RPMI7951 (cell line): ENCODE results near the gene FAM43A. TPM values are rescaled to one million over a fixed set of nuclear protein-coding genes. Genes with fewer than 3 reads are reported as not detected.

Experiments
- DNase-seq: peaks from one replicate; pipeline ENCODE4 v3.0.0-alpha.2; 2012; ENCODE audit warnings: low read depth
- total RNA-seq: library from RNA; depleted of rRNA; stranded (reverse); fragments of >200 nt; shearing (Covaris generic); gene quantifications from 2 replicates; pipeline ENCODE4 v1.2.3, GENCODE V29; 2014; rRNA removed

FAM43A gene
- total RNA-seq, result 1.8 and 3.5 TPM in 2 replicates

- peak; percentile 96 for DNase-seq
Observed at GRCh38 chr3:194685718-194686413, at the start of gene FAM43A. FAM43A (plus strand) TSS chr3:194685883; CDS start chr3:194686827, 944 bp downstream.

- no peak for DNase-seq
Observed at GRCh38 chr3:194637066-194637465, 48.6 kb upstream of the FAM43A start.

GRCh38 chr3:194637541-194638400 lies 47.9 kb upstream of the FAM43A start:
- DNase-seq, result no peak

DNA sequence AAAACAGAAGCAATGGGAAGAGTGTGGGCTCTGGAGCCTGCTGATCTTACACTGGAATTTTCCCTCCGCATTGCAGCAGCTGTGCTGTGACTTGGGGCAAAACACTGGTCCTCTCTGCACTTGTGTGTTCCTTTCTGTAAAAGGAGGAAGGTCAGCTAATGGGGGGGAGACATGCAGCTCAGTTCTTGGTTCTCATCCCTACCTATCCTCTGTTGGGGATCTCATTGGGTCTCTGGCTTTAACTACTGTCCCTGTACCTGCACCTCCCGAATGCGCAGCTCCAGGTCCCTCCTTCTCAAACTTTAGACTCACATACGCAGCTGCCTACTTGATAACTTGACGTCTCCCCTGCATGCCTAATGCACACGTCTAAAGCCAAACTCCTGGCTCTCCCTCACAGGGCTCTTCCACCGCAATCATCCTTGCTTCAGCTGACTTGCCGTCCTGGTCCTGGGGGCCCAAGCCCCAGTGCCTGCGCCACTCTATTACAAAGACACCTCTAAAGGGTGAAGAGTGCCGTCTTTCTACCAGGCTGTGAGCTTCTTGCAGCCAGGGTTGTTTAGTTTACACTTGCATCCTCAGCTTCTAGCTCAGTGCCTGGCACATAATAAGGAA lies 46.6 kb upstream of the FAM43A start:
- no peak for DNase-seq

DNA sequence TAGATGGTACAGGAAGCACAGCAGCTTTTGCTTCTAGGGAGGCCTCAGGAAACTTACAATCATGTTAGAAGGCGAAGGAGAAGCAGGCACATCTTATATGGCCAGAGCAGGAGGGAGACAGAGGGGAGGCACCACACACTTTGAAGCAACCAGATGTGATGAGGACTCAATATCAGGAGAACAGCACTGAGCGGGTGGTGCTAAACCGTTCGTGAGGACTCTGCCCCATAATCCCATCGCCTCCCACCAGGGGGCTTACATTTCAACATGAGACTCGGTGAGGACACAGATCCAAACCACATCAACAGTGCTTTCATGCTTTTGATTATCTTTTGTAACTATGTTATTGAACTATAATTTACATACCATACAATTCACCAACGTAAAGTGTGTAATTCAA lies 44.9 kb upstream of the FAM43A start:
- DNase-seq, result peak; percentile 56

DNA sequence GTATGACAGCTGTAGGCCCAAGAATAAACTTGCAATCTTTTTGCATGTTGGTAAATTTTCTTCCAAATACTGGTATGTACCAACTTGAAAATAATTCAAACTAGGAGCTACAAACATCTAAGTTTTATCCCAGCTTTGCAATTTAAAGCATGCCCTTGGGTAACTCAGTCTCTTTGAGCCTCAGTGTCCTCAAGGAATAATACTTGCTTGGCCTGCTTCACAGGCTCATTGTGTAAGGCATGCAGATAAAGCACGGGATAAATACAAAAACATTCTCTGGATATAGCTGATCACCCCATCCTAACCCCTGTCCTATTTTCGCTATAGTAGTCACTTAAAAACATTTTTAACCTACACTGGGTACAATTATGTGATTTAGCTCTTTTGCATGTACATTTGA lies 42.9 kb upstream of the FAM43A start:
- DNase-seq, result no peak

DNA sequence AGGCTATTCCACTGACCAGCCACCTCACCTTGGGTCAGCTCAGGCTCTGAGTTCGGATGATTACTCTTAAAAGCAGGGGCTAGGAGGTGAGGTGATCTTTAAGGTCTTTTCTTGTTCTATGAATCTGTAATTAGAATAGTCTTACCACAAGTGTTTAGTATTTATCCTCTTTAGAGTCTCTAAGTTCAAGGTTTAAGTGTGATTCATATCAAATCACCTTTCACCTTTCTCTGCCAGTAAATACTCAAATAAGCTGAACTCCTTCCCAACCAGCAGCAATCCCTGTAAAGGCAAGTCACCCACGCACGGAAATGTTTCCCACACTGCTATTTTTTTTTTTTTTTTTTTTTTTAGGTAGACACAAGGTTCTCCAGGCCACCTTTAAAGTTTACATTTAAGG lies 37.9 kb upstream of the FAM43A start:
- no peak for DNase-seq

GRCh38 chr3:194654443-194654842 lies 31.2 kb upstream of the FAM43A start:
- no peak for DNase-seq

GRCh38 chr3:194657439-194657838 lies 28.2 kb upstream of the FAM43A start:
- no peak for DNase-seq

GRCh38 chr3:194658477-194659242 lies 27.0 kb upstream of the FAM43A start:
- DNase-seq, result no peak

GRCh38 chr3:194659778-194660177 lies 25.9 kb upstream of the FAM43A start:
- no peak for DNase-seq

GRCh38 chr3:194661374-194661773 lies 24.3 kb upstream of the FAM43A start:
- DNase-seq, result no peak

- no peak for DNase-seq
Observed at GRCh38 chr3:194661946-194662345, 23.7 kb upstream of the FAM43A start.

GRCh38 chr3:194664857-194665256 lies 20.8 kb upstream of the FAM43A start:
- no peak for DNase-seq

DNA sequence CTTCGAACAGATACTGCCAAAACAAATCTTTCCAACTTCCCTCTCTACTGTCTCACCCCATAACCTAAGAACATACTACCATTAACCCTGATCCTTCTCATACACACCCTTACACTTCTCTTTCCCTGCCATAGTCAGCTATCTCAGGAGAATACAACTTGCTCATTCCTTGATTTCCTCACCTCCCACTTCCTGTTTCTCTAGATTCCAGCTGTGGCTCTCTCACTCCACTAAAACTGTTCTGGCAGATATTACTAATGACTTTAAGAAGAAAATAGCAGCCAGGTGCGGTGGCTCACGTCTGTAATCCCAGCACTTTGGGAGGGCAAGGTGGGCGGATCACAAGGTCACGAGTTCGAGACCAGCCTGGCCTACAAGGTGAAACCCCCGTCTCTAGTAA lies 18.3 kb upstream of the FAM43A start:
- no peak for DNase-seq

- DNase-seq, result peak; percentile 45
Observed at GRCh38 chr3:194671511-194671899, 14.2 kb upstream of the FAM43A start.

- peak; percentile 95 for DNase-seq
Observed at GRCh38 chr3:194671900-194672808, 13.5 kb upstream of the FAM43A start, which contains the start of gene LSG1. LSG1 (minus strand) TSS chr3:194672191; CDS start chr3:194672162, 29 bp downstream.

GRCh38 chr3:194672876-194673275 lies 12.8 kb upstream of the FAM43A start:
- DNase-seq, result no peak

DNA sequence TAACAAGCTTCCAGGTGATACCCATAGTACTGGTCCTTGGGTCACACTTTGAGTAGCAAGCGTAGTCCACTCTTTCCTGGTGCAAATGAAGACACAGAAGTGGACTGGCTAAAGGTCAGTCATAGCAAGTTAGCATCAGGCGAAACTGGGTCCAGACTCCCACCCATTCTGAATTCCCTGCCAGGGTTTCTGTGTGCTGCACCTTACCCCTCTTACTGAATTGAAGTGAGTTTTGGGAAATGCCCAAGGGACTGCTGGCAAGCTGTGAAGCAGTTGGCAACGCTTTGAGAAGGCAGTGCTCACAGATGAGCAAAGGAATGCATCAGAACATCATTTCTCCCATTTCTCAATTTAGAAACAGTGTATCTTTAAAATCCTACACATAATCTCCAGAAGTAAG lies 11.9 kb upstream of the FAM43A start:
- DNase-seq, result no peak

GRCh38 chr3:194675081-194675640 lies 10.5 kb upstream of the FAM43A start:
- DNase-seq, result no peak
